GM13976 (cell line): ENCODE measurements around the gene FAM133A.

ENCODE experiments used
- DNase-seq: peaks from one replicate; pipeline ENCODE4 v3.0.0; 2012; ENCODE audit warnings: low spot score
- CTCF ChIP-seq: IDR thresholded peaks from 2 replicates; pipeline ENCODE4 v1.5.1; 2012; ENCODE audit warnings: borderline replicate concordance, mild to moderate bottlenecking; ENCODE audit not compliant: insufficient read depth; ENCODE audit errors: extremely low read depth, missing control alignments, control extremely low read depth
- in situ Hi-C: fragments of 300-500 bp; cut with MboI; formaldehyde crosslinking; loops from one replicate; pipeline ENCODE4 v1.12.0; 2022; ENCODE audit warnings: low sequenced_read_pairs, mixed read lengths, inconsistent platforms; ENCODE audit not compliant: unreplicated experiment

FAM133A gene

GRCh38 chrX:93703701-93704100, 29.7 kb downstream of the FAM133A start:
- TF ChIP-seq CTCF, result no peak
- in situ Hi-C loops, result no loop called here
- no peak for DNase-seq

- in situ Hi-C loops, result no loop called here
- no peak for TF ChIP-seq CTCF
- no peak for DNase-seq
These were observed 37.1 kb downstream of the FAM133A start for GRCh38 chrX:93711076-93711475.

- DNase-seq, result no peak
- in situ Hi-C loops, result no loop called here
- TF ChIP-seq CTCF, result no peak
These were observed 67.8 kb downstream of the FAM133A start for GRCh38 chrX:93741811-93742210.

- no peak for DNase-seq
- in situ Hi-C loops, result no loop called here
- TF ChIP-seq CTCF, result no peak
These were observed 86.2 kb downstream of the FAM133A start for GRCh38 chrX:93760163-93760562.
